CD4-positive, alpha-beta T cell treated with Interleukin-21 for 1 hour (primary cell): ENCODE measurements around the gene NFIX.

ENCODE experiments used
- DNase-seq: peaks from one replicate; pipeline ENCODE4 v3.0.0-alpha.2; 2020

NFIX gene

DNA sequence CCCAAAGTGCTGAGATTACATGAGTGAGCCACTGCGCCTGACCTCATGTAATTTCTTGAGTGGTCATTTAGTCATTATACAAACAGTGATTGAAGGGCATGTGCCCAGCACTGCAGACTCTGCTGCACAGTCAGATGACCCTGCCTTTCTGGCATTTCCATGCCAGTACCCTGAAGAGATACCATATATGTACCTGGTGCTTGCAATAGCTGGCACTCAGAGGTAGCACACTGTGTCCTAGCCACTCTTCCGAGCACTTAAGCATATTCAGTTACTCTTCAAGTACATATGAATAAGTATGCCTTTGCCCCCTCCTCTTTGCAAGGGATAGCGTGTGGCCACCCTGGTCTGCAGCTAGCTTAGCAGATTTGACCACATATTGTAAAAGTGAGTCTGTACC lies 139.4 kb downstream of the NFIX start:
- DNase-seq: no peak

DNA sequence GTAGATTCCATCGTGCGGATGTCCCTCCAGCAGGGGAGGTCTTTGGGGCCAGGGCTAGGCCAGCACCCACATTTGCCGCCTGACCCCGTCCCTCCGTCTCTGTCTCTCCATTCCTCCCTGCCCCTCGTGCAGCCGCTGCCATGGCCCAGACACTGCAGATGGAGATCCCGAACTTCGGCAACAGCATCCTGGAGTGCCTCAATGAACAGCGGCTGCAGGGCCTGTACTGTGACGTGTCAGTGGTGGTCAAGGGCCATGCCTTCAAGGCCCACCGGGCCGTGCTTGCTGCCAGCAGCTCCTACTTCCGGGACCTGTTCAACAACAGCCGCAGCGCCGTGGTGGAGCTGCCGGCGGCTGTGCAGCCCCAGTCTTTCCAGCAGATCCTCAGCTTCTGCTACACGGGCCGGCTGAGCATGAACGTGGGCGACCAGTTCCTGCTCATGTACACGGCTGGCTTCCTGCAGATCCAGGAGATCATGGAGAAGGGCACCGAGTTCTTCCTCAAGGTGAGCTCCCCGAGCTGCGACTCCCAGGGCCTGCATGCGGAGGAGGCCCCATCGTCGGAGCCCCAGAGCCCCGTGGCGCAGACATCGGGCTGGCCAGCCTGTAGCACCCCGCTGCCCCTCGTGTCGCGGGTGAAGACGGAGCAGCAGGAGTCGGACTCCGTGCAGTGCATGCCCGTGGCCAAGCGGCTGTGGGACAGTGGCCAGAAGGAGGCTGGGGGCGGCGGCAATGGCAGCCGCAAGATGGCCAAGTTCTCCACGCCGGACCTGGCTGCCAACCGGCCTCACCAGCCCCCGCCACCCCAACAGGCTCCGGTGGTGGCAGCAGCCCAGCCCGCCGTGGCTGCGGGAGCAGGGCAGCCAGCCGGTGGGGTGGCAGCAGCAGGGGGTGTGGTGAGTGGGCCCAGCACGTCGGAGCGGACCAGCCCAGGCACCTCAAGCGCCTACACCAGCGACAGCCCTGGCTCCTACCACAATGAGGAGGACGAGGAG lies 140.1 kb downstream of the NFIX start:
- DNase-seq: no peak

DNA sequence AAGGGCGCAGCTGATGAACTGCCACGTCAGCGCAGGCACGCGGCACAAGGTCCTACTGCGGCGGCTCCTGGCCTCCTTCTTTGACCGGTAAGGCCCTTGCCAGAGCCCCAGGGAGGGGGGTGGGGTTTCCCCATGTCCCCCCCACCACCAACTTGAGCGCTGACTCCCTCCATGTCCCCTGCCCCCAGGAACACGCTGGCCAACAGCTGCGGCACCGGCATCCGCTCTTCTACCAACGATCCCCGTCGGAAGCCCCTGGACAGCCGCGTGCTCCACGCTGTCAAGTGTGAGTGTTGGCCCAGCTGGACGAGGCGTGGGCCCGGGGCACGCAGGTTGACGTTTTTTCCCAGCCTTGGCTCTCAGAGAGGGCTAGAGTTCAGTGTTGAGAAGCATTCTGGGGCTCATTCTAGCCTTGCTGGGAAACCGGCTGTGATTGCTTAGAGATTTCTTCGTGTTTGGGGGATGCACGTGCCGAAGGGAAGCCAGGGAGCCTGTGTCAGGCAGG lies 142.1 kb downstream of the NFIX start:
- no peak for DNase-seq

DNA sequence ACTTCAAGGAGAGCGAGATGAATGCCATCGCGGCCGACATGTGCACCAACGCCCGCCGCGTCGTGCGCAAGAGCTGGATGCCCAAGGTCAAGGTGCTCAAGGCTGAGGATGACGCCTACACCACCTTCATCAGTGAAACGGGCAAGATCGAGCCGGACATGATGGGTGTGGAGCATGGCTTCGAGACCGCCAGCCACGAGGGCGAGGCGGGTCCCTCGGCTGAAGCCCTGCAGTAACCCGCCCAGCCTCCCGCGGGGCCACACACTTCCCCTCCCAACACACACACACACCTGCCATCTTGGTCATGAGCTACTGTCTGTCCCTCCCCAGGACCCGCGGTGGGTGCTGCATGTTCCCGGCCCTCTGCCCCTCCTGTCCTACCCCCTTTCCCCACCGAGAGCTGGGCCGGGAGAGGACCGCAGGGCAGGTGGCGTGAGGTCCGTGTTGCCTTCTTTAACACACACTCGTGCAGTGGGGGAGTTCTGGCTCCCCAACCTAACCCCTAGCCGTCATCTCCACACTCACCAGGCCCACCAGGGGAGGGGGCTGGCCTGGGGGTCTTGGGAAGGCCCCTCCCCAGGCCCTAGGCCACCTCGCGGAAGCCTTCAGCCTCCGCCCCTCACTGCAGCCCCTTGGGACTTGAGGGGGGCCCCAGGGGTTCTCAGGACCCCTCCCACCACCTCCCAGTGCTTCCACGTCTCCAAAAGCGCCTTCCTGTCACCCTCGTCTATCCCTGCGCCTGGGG lies 143.1 kb downstream of the NFIX start:
- no peak for DNase-seq

DNA sequence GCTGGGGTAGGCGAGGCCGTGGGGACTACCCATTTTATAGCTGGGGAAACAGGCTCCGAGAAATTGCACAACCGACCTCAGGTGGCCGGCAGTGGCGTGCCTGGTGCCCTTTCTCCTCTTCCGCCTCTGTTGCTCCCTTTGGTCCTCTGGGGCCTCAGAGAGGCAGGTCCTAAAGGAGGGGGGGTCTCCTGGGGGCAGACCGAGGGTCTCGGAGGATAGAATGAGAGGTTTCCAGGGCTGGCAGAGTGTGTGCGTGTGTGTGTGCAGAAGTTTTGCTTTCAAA lies 143.6 kb downstream of the NFIX start:
- no peak for DNase-seq

DNA sequence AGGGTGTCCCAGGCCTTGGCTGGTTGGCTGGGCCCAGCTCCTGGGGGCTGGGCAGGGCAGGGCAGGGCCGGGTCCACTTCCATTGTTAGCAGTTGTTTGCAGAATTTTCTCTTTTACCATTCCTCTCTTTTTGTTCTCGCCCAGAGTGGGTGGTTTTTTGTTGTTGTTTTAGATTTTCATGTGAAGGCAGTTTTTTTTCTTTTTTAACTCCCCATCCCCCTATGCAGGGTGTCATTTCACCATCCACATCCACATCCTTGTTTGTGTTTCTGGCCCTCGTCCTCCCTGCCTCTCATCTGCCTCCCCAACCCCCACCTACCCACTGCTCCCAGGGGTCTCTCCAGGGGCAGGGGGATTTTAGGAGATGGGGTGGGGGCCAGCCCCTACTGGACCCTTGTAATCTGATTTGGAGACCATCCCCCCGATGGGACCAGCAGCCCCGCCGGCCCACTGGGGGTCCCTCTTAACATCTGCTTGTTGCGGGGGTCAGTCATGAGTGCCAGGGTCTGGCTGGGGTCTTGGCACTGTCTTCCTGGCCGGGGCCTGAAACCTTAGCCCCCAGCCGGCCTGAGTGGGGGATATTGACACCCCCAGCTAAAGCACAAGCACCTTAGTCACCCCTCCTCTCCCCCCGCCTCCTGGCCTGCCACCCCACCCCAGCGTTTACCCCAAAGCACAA lies 144.5 kb downstream of the NFIX start:
- no peak for DNase-seq

DNA sequence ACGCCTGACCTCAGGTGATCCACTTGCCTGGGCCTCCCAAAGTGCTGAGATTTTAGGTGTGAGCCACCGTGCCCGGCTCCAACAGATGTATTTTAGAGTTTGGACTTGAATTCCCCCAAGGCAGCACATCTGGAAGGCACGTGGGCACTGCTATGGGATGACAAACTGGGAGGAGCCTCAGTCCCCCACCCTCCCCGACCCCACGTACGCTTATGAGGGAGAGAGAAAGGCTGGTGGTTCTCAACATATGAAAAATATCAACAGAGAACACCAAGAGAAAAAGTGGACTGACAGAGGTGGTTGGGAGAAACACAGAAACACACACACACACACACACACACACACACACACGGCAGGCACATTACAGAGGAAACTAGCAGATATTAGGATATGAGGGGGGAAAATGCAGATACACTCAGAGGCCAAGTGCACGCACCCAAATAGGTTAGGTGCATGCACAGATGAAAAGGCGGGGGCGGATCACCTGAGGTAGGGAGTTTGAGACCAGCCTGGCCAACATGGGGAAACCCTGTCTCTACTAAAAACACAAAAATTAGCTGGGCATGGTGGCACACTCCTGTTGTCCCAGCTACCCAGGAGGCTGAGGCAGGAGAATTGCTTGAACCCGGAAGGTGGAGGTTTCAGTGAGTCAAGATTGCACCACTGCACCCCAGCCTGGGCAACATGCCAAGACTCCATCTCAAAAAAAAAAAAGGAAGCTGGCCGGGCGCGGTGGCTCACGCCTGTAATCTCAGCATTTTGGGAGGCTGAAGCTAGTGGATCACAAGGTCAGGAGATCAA lies 151.7 kb downstream of the NFIX start:
- DNase-seq: no peak
